GM21786 (cell line): ENCODE data around the gene SLC23A1.

Experiments
- ATAC-seq: cut with Tn5 transposase; IDR thresholded peaks from one replicate; pipeline ENCODE4 v1.9.1; 2021; ENCODE audit not compliant: unreplicated experiment

The SLC23A1 gene

GRCh38 chr5:139408191-139408590 is 25.1 kb upstream of the SLC23A1 start:
- no peak for ATAC-seq

- ATAC-seq, result no peak
Measured at GRCh38 chr5:139407517-139407916, 24.4 kb upstream of the SLC23A1 start.

- no peak for ATAC-seq
Measured at GRCh38 chr5:139406963-139407362, 23.9 kb upstream of the SLC23A1 start.

GRCh38 chr5:139404484-139404840 is 21.4 kb upstream of the SLC23A1 start:
- ATAC-seq, result no peak

- ATAC-seq, result peak; percentile 76
Measured at GRCh38 chr5:139403787-139404483, 20.8 kb upstream of the SLC23A1 start, which contains the start of gene SPATA24. TSS of gene SPATA24 (minus strand) at chr5:139404089. CDS start at chr5:139404060, 29 bp downstream.

GRCh38 chr5:139403418-139403786 is 20.3 kb upstream of the SLC23A1 start:
- ATAC-seq, result no peak

GRCh38 chr5:139402561-139403158 is 19.6 kb upstream of the SLC23A1 start:
- ATAC-seq, result no peak

GRCh38 chr5:139401546-139401945 is 18.4 kb upstream of the SLC23A1 start:
- ATAC-seq, result no peak

GRCh38 chr5:139399501-139400121 is 16.5 kb upstream of the SLC23A1 start:
- ATAC-seq, result peak; percentile 24

GRCh38 chr5:139397921-139398320 is 14.8 kb upstream of the SLC23A1 start:
- no peak for ATAC-seq

- no peak for ATAC-seq
Measured at GRCh38 chr5:139396691-139397090, 13.6 kb upstream of the SLC23A1 start.

GRCh38 chr5:139395844-139396640 is 12.9 kb upstream of the SLC23A1 start:
- ATAC-seq, result no peak

- no peak for ATAC-seq
Measured at GRCh38 chr5:139394654-139395566, 11.8 kb upstream of the SLC23A1 start, which contains the start of gene PROB1. TSS of gene PROB1 (minus strand) at chr5:139395104. CDS start at chr5:139395081, 23 bp downstream.

- ATAC-seq, result no peak
Measured at GRCh38 chr5:139394123-139394653, 11.1 kb upstream of the SLC23A1 start.

- ATAC-seq, result no peak
Measured at GRCh38 chr5:139393497-139394122, 10.5 kb upstream of the SLC23A1 start.

GRCh38 chr5:139392678-139393496 is 9.8 kb upstream of the SLC23A1 start:
- ATAC-seq, result peak; percentile 36

- ATAC-seq, result no peak
Measured at GRCh38 chr5:139392324-139392677, 9.2 kb upstream of the SLC23A1 start.

GRCh38 chr5:139391570-139392323 is 8.7 kb upstream of the SLC23A1 start:
- ATAC-seq, result no peak
